K562 (cell line): ENCODE results near the gene SRL. TPM values are rescaled to one million over a fixed set of nuclear protein-coding genes. Genes with fewer than 3 reads are reported as not detected.
A peak's percentile ranks its signal among the peaks of the same experiment; 100 is the strongest.

ENCODE experiments used
- ADNP ChIP-seq: fragments of 200-800 bp; sonication (Bioruptor generic); IDR thresholded peaks from 2 replicates; pipeline ENCODE4 v1.6.1; 2016; ENCODE audit warnings: missing genetic modification characterization, missing compliant biosample characterization
- BHLHE40 ChIP-seq: IDR thresholded peaks from 2 replicates; pipeline ENCODE4 v1.6.1; 2011; ENCODE audit warnings: low read length, improper control_type of control experiment
- CREB1 ChIP-seq, 2 experiments: sonication (generic) in 1 of 2; formaldehyde crosslinking in 1 of 2; IDR thresholded peaks; 2 replicates each; pipeline versions ENCODE4 v1.6.1 to v1.8.0; 2012 to 2022; ENCODE audit warnings: inconsistent platforms in 1 of 2, mild to moderate bottlenecking in 1 of 2, missing genetic modification reagents in 1 of 2, moderate library complexity in 1 of 2
- CREB3 ChIP-seq: fragments of 450-650 bp; conservative IDR thresholded peaks from 2 replicates; pipeline ENCODE4 v1.6.1; 2016; ENCODE audit warnings: missing genetic modification characterization, low read depth, mild to moderate bottlenecking, missing compliant biosample characterization, moderate library complexity
- ELF2 ChIP-seq: fragments of 250-450 bp; sonication (Bioruptor Pico); IDR thresholded peaks from 2 replicates; pipeline ENCODE4 v1.5.0; 2021; ENCODE audit warnings: mild to moderate bottlenecking
- ETS2 ChIP-seq: IDR thresholded peaks from 2 replicates; pipeline ENCODE4 v1.6.1; 2016; ENCODE audit warnings: borderline replicate concordance, missing genetic modification characterization, mild to moderate bottlenecking, moderate library complexity, missing compliant biosample characterization; ENCODE audit not compliant: poor library complexity, severe bottlenecking
- EZH2 ChIP-seq: IDR thresholded peaks from 2 replicates; pipeline ENCODE4 v1.6.1; 2012; ENCODE audit warnings: low read depth, mild to moderate bottlenecking, inconsistent platforms, low read length, borderline replicate concordance
- FOXK2 ChIP-seq, 2 experiments: fragments of 450-650 bp; IDR thresholded peaks in 1 of 2; conservative IDR thresholded peaks in 1 of 2; 2 replicates each; pipeline ENCODE4 v1.6.1; 2016; ENCODE audit warnings: low read depth in 2 of 2, mild to moderate bottlenecking in 1 of 2
- FOXM1 ChIP-seq, 2 experiments: fragments of 450-650 bp in 1 of 2; sonication (generic) in 1 of 2; formaldehyde crosslinking in 1 of 2; IDR thresholded peaks; 2 replicates each; pipeline versions ENCODE4 v1.6.1 to v1.9.0; 2017 to 2022; ENCODE audit warnings: low read depth in 2 of 2, mild to moderate bottlenecking in 2 of 2, missing genetic modification reagents in 1 of 2, moderate library complexity in 1 of 2
- FOXP1 ChIP-seq: sonication (generic); formaldehyde crosslinking; IDR thresholded peaks from 2 replicates; pipeline ENCODE4 v1.8.0; 2022; ENCODE audit warnings: mild to moderate bottlenecking, missing genetic modification reagents
- PURB ChIP-seq: sonication (generic); formaldehyde crosslinking; IDR thresholded peaks from 2 replicates; pipeline ENCODE4 v1.9.0; 2021; ENCODE audit warnings: low read depth, mild to moderate bottlenecking, missing genetic modification reagents
- RNF2 ChIP-seq: sonication (generic); IDR thresholded peaks from 2 replicates; pipeline ENCODE4 v1.6.1; 2016
- SMAD1 ChIP-seq: fragments of 150-350 bp; IDR thresholded peaks from 2 replicates; pipeline ENCODE4 v1.6.1; 2014; ENCODE audit warnings: low read length, low read depth; ENCODE audit not compliant: partially characterized antibody
- SMARCC2 ChIP-seq: fragments of 450-650 bp; IDR thresholded peaks from 2 replicates; pipeline ENCODE4 v1.6.1; 2017; ENCODE audit warnings: antibody characterized with exemption, moderate library complexity, mild to moderate bottlenecking, low read depth
- SP1 ChIP-seq: sonication (generic); formaldehyde crosslinking; IDR thresholded peaks from 2 replicates; pipeline ENCODE4 v1.8.1; 2022; ENCODE audit warnings: mild to moderate bottlenecking, missing genetic modification reagents
- TEAD1 ChIP-seq, 2 experiments: fragments of 450-650 bp in 1 of 2; sonication (generic) in 1 of 2; formaldehyde crosslinking; IDR thresholded peaks; 2 replicates each; pipeline versions ENCODE4 v1.4.0 to v1.8.0; 2020 to 2022; ENCODE audit warnings: mild to moderate bottlenecking in 2 of 2, missing genetic modification reagents in 1 of 2
- ZEB2 ChIP-seq: fragments of 450-650 bp; IDR thresholded peaks from 2 replicates; pipeline ENCODE4 v1.6.1; 2016
- ZNF263 ChIP-seq: sonication (generic); formaldehyde crosslinking; IDR thresholded peaks from 2 replicates; pipeline ENCODE4 v1.8.0; 2022; ENCODE audit warnings: mild to moderate bottlenecking, missing genetic modification reagents, borderline replicate concordance
- ZNF311 ChIP-seq: fragments of 250-450 bp; sonication (Bioruptor Pico); IDR thresholded peaks from 2 replicates; pipeline ENCODE4 v1.4.0; 2020; ENCODE audit warnings: mild to moderate bottlenecking, moderate library complexity
- ZNF324 ChIP-seq: fragments of 250-450 bp; sonication (Bioruptor Pico); IDR thresholded peaks from 2 replicates; pipeline ENCODE4 v1.4.0; 2020; ENCODE audit warnings: mild to moderate bottlenecking
- ZNF740 ChIP-seq, 3 experiments: fragments of 200-800 bp in 1 of 3; sonication (Bioruptor generic) in 1 of 3; sonication (generic) in 1 of 3; formaldehyde crosslinking in 1 of 3; IDR thresholded peaks; 2 replicates each; pipeline versions ENCODE4 v1.6.1 to v1.8.0; 2016 to 2022; ENCODE audit warnings: mild to moderate bottlenecking in 2 of 3, missing compliant biosample characterization in 2 of 3, missing genetic modification characterization in 2 of 3, missing genetic modification reagents in 1 of 3
- ZNF76 ChIP-seq: fragments of 250-450 bp; sonication (Bioruptor Pico); IDR thresholded peaks from 2 replicates; pipeline ENCODE4 v1.4.0; 2020; ENCODE audit warnings: mild to moderate bottlenecking, moderate library complexity, borderline replicate concordance
- ZNF766 ChIP-seq: fragments of 200-800 bp; sonication (Bioruptor generic); conservative IDR thresholded peaks from 2 replicates; pipeline ENCODE4 v1.6.1; 2016; ENCODE audit warnings: missing genetic modification characterization, missing compliant biosample characterization
- ZSCAN32 ChIP-seq: fragments of 450-650 bp; formaldehyde crosslinking; IDR thresholded peaks from 2 replicates; pipeline ENCODE4 v1.4.0; 2020; ENCODE audit warnings: mild to moderate bottlenecking, moderate library complexity
- polyA plus RNA-seq, 8 experiments: library from polyadenylated mRNA; depleted of rRNA in 4 of 8; stranded (reverse) in 5 of 8; unstranded in 3 of 8; fragments of >200 nt; fragmentation: Nextera tagmentation in 2 of 8; fragmentation: Illumina TruSeq in 1 of 8; extraction: Ambion mirVana in 2 of 8; extraction: Trizol in 1 of 8; gene quantifications; 2 replicates each; pipeline versions ENCODE4 v1.2.1 to v1.2.3, GENCODE V29; 2011 to 2014; ENCODE audit warnings: inconsistent platforms in 1 of 8, missing spikeins in 1 of 8
- total RNA-seq, 7 experiments: library from RNA; depleted of rRNA in 6 of 7; stranded (reverse); fragments of >200 nt in 6 of 7; fragmentation: Illumina TruSeq in 2 of 7; extraction: Trizol in 2 of 7; gene quantifications; 2 replicates each; pipeline versions ENCODE4 v1.2.1 to v1.2.3, GENCODE V29; 2011 to 2021; ENCODE audit warnings: low replicate concordance in 1 of 7

Gene SRL
- total and polyA plus RNA-seq, 9 of the 15 experiments (the other 6 are each of a cell fraction or from before 2014, with no cell fraction given) = 0.01 TPM; not detected in 8

GRCh38 chr16:4271176-4272113 is 29.6 kb upstream of the SRL start (continued):
- TF ChIP-seq FOXP1 (CRISPR knock-in tag) = peak; percentile 25; the same call in 1 of the 2 replicates
- TF ChIP-seq ZNF740 (CRISPR knock-in tag; IDR thresholded peaks at IDR 0.05) = peak; percentile 7; the same call in 1 of the 2 replicates
- no peak for TF ChIP-seq ZNF740 (tag; IDR thresholded peaks at IDR 0.05)
- TF ChIP-seq TEAD1 (CRISPR knock-in tag; IDR thresholded peaks at IDR 0.05) = peak in 1 of 2 experiments; percentile 62; a peak in 1 of 4 replicates
- TF ChIP-seq ZNF76 (CRISPR knock-in tag) = peak; percentile 43; the same call in 1 of the 2 replicates
- TF ChIP-seq CREB1 (IDR thresholded peaks at IDR 0.05) = peak; percentile 28
- TF ChIP-seq CREB1 (CRISPR knock-in tag; IDR thresholded peaks at IDR 0.05) = peak; percentile 75
- TF ChIP-seq ZSCAN32 (CRISPR knock-in tag) = no peak
- no peak for TF ChIP-seq EZH2
- TF ChIP-seq SMAD1 = no peak
- TF ChIP-seq PURB = no peak
- no peak for TF ChIP-seq SMARCC2
- no peak; the same call in 1 of the 2 replicates for TF ChIP-seq CREB3 (tag)
- TF ChIP-seq FOXK2 (conservative IDR thresholded peaks at IDR 0.05 in 1 of 2, IDR thresholded peaks at IDR 0.05 in 1 of 2; ENCODE audit: low read depth in 2 of 2) = peak; percentile 36 to 79; a peak in 3 of 4 replicates
- no peak for TF ChIP-seq ZNF263
- TF ChIP-seq ELF2 (CRISPR knock-in tag) = no peak
- no peak for TF ChIP-seq ETS2 (tag)
- TF ChIP-seq RNF2 = peak; percentile 49
- no peak for TF ChIP-seq ZEB2
- no peak for TF ChIP-seq FOXM1 (IDR thresholded peaks at IDR 0.05; ENCODE audit: low read depth)
- TF ChIP-seq FOXM1 (CRISPR knock-in tag; IDR thresholded peaks at IDR 0.05; ENCODE audit: low read depth) = no peak
- no peak for TF ChIP-seq ZNF311
- TF ChIP-seq SP1 (CRISPR knock-in tag) = peak; percentile 77
- TF ChIP-seq ZNF766 (CRISPR knock-in tag) = no peak
- TF ChIP-seq ZNF324 (CRISPR knock-in tag) = no peak
- TF ChIP-seq BHLHE40 = peak; percentile 40
- no peak for TF ChIP-seq ADNP
